Measurements from ENCODE around the gene CA5B. TPM values are rescaled to one million over a fixed set of nuclear protein-coding genes. Genes with fewer than 3 reads are reported as not detected.

Gene CA5B
- total RNA-seq, 1 experiment from 2014 or later, result 8.3 TPM

GRCh38 chrX:15812192-15812938 lies 74.3 kb downstream of the CA5B start:
- H3K36me3 Mint-ChIP-seq (ENCODE audit: insufficient read depth in 1 of 3, low read depth in 3 of 3), result peaks cover 49 to 84% (median 71%) of the 10 kb centered on the region in 3 experiments; a peak in 6 of 7 replicates
- no peak overlapping the region for H3K4ac ChIP-seq (ENCODE audit: low read depth, low read length)

More at GRCh38 chrX:15812192-15812938, 74.3 kb downstream of the CA5B start:
- TF ChIP-seq CTCF (conservative IDR thresholded peaks at IDR 0.05), result no peak
- Histone ChIP-seq H2BK12ac (ENCODE audit: insufficient read length, low read depth, low read length) (no peak overlapping the region), H2AFZ (ENCODE audit: low read length) (no peak overlapping the region), H3K4me1 (ENCODE audit: insufficient read depth, low read length) (peaks cover 11% of the 10 kb centered on the region; the same call in 1 of the 2 replicates), H3K9me3 (ENCODE audit: control insufficient read depth, low read depth, low read length) (no peaks in the 10 kb centered on the region), H2AK5ac (ENCODE audit: insufficient read length, low read length) (no peak overlapping the region), H3K27ac (ENCODE audit: insufficient read length, low read depth, low read length) (no peak overlapping the region), H2BK120ac (ENCODE audit: low read depth, low read length, poor library complexity, severe bottlenecking) (no peak overlapping the region), H4K20me1 (ENCODE audit: control insufficient read depth, insufficient read depth, insufficient read length) (no peaks in the 10 kb centered on the region), H4K8ac (replicated peaks; ENCODE audit: insufficient read length, low read depth, low read length) (no peak overlapping the region), H3K79me1 (ENCODE audit: insufficient read depth, low read depth, low read length, poor library complexity, severe bottlenecking) (no peaks in the 10 kb centered on the region), H3K56ac (ENCODE audit: insufficient read length, low read depth, low read length) (no peak overlapping the region), H3K23me2 (ENCODE audit: insufficient read length, low read depth, low read length, poor library complexity, severe bottlenecking) (no peaks in the 10 kb centered on the region), H2BK15ac (ENCODE audit: low read depth, low read length) (no peak overlapping the region), H2BK20ac (ENCODE audit: low read depth, low read length, poor library complexity, severe bottlenecking) (no peak overlapping the region), H3T11ph (ENCODE audit: low read length) (no peak overlapping the region), H3K9ac (ENCODE audit: extremely low read depth, insufficient read length, low read length) (no peak overlapping the region), H3K14ac (ENCODE audit: insufficient read depth, low read length) (no peak overlapping the region), H4K91ac (ENCODE audit: insufficient read length, low read depth, low read length) (no peak overlapping the region), H2BK5ac (ENCODE audit: insufficient read length, low read length) (no peak overlapping the region), H4K5ac (ENCODE audit: insufficient read length, low read depth, low read length) (no peak overlapping the region), H3K4me2 (ENCODE audit: insufficient read depth, insufficient read length, low read length) (no peak overlapping the region), H3K79me2 (ENCODE audit: insufficient read depth, low read length) (no peaks in the 10 kb centered on the region), H3K18ac (ENCODE audit: insufficient read length, low read depth, low read length) (no peak overlapping the region), H3K27me3 (ENCODE audit: insufficient read depth, low read length) (no peaks in the 10 kb centered on the region), H3K23ac (ENCODE audit: insufficient read length, low read depth, low read length) (no peak overlapping the region)
- Mint-ChIP-seq H3K4me1 (peaks cover 17 to 19% of the 10 kb centered on the region in 2 experiments), H3K4me3 (no peak overlapping the region), H3K27me3 (ENCODE audit: low read depth) (no peaks in the 10 kb centered on the region), H3K9me3 (no peaks in the 10 kb centered on the region), H3K27ac (peak overlapping the region in 2 of 3 experiments; percentile 5 to 58; a peak in 4 of 7 replicates)
- DNase-seq, result no peak
- no CpG with 5 or more reads among the region's 8 CpGs for WGBS (ENCODE audit: extremely low coverage, insufficient read length, low lambda C conversion rate)

Data from H9 (cell line).